HEK293 (cell line): ENCODE results near the gene CATSPERD.

Experiments used
- CTCF ChIA-PET: fragments of 350-600 bp; formaldehyde crosslinking; extraction: SDS; loops from one replicate; lab custom pipeline; 2021; ENCODE audit warnings: antibody characterized with exemption; lab: Yijun Ruan, JAX
- POLR2A ChIA-PET: fragments of 300-600 bp; formaldehyde crosslinking; extraction: SDS; loops from one replicate; lab custom pipeline; 2020; ENCODE audit warnings: antibody characterized with exemption, inconsistent platforms; lab: Yijun Ruan, JAX
- H3K27ac ChIP-seq: fragments of 200-500 bp; sonication (Bioruptor generic); 2 replicates; pipeline ENCODE4 v1.5.1; 2014; ENCODE audit warnings: low read depth, low read length, control low read depth, inconsistent platforms; ENCODE audit errors: extremely low read depth
- H3K36me3 ChIP-seq, 2 experiments: fragments of 200-500 bp in 1 of 2; sonication (Bioruptor generic) in 1 of 2; 1 replicate in 1 of 2; 2 replicates in 1 of 2; pipeline ENCODE4 v1.5.1; 2014 to 2017; ENCODE audit warnings: inconsistent platforms in 2 of 2, low read length in 2 of 2; ENCODE audit not compliant: control insufficient read depth in 2 of 2, insufficient read depth in 1 of 2
- H3K4me1 ChIP-seq: fragments of 200-500 bp; sonication (Bioruptor generic); 2 replicates; pipeline ENCODE4 v1.5.1; 2014; ENCODE audit warnings: mild to moderate bottlenecking, low read length, inconsistent platforms; ENCODE audit not compliant: control insufficient read depth, insufficient read depth
- H3K4me3 ChIP-seq: 2 replicates; pipeline ENCODE4 v1.5.1; 2011; ENCODE audit warnings: low read depth, mild to moderate bottlenecking, control low read depth, low read length, moderate library complexity
- H3K9me3 ChIP-seq: fragments of 200-500 bp; sonication (Bioruptor generic); 2 replicates; pipeline ENCODE4 v1.5.1; 2014; ENCODE audit warnings: low read depth, low read length, inconsistent platforms; ENCODE audit not compliant: control insufficient read depth, insufficient read depth
- GLIS2 ChIP-seq: fragments of 450-650 bp; formaldehyde crosslinking; IDR thresholded peaks from 2 replicates; pipeline ENCODE4 v1.5.1; 2016; ENCODE audit warnings: missing biosample characterization, missing genetic modification characterization
- KLF8 ChIP-seq: fragments of 450-650 bp; formaldehyde crosslinking; IDR thresholded peaks from 2 replicates; pipeline ENCODE4 v1.5.1; 2016; ENCODE audit warnings: missing biosample characterization, missing genetic modification characterization
- OSR2 ChIP-seq: fragments of 450-650 bp; formaldehyde crosslinking; IDR thresholded peaks from 2 replicates; pipeline ENCODE4 v1.5.1; 2016; ENCODE audit warnings: missing biosample characterization, missing genetic modification characterization
- REPIN1 ChIP-seq: fragments of 450-650 bp; formaldehyde crosslinking; IDR thresholded peaks from 2 replicates; pipeline ENCODE4 v1.5.1; 2017; ENCODE audit warnings: missing biosample characterization, missing genetic modification characterization, low read depth
- SCRT1 ChIP-seq: fragments of 450-650 bp; formaldehyde crosslinking; IDR thresholded peaks from 2 replicates; pipeline ENCODE4 v1.5.1; 2016; ENCODE audit warnings: missing biosample characterization, missing genetic modification characterization, borderline replicate concordance
- ZBTB1 ChIP-seq: fragments of 450-650 bp; formaldehyde crosslinking; IDR thresholded peaks from 2 replicates; pipeline ENCODE4 v1.5.1; 2016; ENCODE audit warnings: missing biosample characterization, missing genetic modification characterization
- ZNF121 ChIP-seq: fragments of 450-650 bp; formaldehyde crosslinking; IDR thresholded peaks from 2 replicates; pipeline ENCODE4 v1.5.1; 2016; ENCODE audit warnings: missing biosample characterization, missing genetic modification characterization
- ZNF335 ChIP-seq: fragments of 450-650 bp; formaldehyde crosslinking; conservative IDR thresholded peaks from 2 replicates; pipeline ENCODE4 v1.5.1; 2016; ENCODE audit warnings: missing biosample characterization, missing genetic modification characterization
- ZNF658 ChIP-seq: fragments of 450-650 bp; formaldehyde crosslinking; IDR thresholded peaks from 2 replicates; pipeline ENCODE4; 2016; ENCODE audit warnings: missing biosample characterization, missing genetic modification characterization
- ZNF664 ChIP-seq: fragments of 450-650 bp; formaldehyde crosslinking; IDR thresholded peaks from 2 replicates; pipeline ENCODE4 v1.5.1; 2016; ENCODE audit warnings: missing biosample characterization, missing genetic modification characterization
- TF ChIP-seq, protein P1 (sequence below): fragments of 450-650 bp; formaldehyde crosslinking; IDR thresholded peaks from 2 replicates; pipeline ENCODE4 v1.5.1; 2016; ENCODE audit warnings: missing biosample characterization, missing genetic modification characterization
- TF ChIP-seq, protein P2 (sequence below): fragments of 450-650 bp; formaldehyde crosslinking; IDR thresholded peaks from 2 replicates; pipeline ENCODE4 v1.5.1; 2016; ENCODE audit warnings: missing biosample characterization, missing genetic modification characterization
- TF ChIP-seq, protein P3 (sequence below): fragments of 450-650 bp; formaldehyde crosslinking; conservative IDR thresholded peaks from 2 replicates; pipeline ENCODE4 v1.5.1; 2016; ENCODE audit warnings: low read depth, missing biosample characterization, missing genetic modification characterization
- TF ChIP-seq, protein P4 (sequence below): fragments of 450-650 bp; formaldehyde crosslinking; IDR thresholded peaks from 2 replicates; pipeline ENCODE4 v1.5.1; 2016; ENCODE audit warnings: missing biosample characterization, missing genetic modification characterization
- TF ChIP-seq, protein P5 (sequence below): IDR thresholded peaks from 2 replicates; pipeline ENCODE4 v1.6.1; 2011; ENCODE audit warnings: mild to moderate bottlenecking, low read depth, low read length, borderline replicate concordance

Gene CATSPERD

DNA sequence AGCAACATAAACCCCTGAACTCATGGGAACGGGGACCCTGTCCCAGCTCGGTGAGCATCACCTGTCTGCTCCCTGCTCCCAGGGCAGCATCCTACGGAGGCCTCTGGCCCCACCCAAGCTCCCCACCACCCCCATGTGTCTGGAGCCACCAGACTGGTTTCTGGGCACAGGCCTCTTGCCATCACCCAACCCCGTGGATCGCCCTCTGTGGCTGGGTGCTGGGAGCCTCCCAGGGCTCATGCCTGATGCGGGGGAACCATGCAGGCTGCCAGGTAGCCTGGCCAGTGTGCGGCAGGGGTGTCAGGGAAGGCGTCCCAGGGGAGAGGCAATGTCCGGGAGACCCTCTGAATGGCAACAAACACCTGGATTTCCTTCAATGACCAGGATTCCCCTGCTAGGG, 42.9 kb upstream of the CATSPERD start (continued):
- TF ChIP-seq, protein P1, sequence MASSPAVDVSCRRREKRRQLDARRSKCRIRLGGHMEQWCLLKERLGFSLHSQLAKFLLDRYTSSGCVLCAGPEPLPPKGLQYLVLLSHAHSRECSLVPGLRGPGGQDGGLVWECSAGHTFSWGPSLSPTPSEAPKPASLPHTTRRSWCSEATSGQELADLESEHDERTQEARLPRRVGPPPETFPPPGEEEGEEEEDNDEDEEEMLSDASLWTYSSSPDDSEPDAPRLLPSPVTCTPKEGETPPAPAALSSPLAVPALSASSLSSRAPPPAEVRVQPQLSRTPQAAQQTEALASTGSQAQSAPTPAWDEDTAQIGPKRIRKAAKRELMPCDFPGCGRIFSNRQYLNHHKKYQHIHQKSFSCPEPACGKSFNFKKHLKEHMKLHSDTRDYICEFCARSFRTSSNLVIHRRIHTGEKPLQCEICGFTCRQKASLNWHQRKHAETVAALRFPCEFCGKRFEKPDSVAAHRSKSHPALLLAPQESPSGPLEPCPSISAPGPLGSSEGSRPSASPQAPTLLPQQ, result no peak
- TF ChIP-seq KLF8 (tag by site-specific recombination), result no peak
- TF ChIP-seq, protein P2, sequence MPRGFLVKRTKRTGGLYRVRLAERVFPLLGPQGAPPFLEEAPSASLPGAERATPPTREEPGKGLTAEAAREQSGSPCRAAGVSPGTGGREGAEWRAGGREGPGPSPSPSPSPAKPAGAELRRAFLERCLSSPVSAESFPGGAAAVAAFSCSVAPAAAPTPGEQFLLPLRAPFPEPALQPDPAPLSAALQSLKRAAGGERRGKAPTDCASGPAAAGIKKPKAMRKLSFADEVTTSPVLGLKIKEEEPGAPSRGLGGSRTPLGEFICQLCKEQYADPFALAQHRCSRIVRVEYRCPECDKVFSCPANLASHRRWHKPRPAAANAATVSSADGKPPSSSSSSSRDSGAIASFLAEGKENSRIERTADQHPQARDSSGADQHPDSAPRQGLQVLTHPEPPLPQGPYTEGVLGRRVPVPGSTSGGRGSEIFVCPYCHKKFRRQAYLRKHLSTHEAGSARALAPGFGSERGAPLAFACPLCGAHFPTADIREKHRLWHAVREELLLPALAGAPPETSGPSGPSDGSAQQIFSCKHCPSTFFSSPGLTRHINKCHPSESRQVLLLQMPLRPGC (tag by site-specific recombination), result no peak
- no peak for TF ChIP-seq SCRT1 (tag by site-specific recombination)
- TF ChIP-seq REPIN1 (tag by site-specific recombination), result no peak

DNA sequence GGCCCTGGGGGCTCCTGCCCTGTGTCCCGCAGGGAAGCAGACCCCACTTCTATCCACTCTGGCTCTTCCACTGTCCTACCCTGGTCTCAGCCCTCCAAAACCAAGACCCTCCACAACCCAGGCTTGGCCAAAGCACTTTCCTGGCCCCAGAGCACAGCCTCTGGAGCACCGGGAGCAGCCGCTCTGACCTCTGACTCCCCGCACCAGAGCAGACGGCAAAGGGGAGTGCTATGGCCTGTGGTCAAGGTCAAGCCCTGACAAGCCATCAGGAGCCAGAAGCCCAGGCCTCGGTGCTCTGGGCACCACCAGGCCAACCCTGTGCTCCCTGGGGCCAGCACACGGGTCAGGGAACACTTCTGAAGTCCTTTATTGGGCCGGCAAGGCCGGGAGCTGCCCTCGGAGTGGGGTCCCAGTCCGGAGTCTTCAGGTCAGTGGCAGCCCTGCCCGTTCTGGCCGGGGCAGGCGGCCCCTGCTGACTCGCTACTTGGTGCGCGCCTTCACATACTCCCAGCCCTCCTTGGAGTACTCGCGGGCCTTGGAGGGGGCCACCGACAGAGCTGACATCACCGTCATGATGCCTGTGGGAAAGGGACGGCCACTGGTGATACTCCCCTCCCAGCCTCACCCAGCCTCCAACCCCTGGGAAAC, 42.2 kb upstream of the CATSPERD start:
- Histone ChIP-seq H3K27ac (no peak overlapping the region), H3K36me3 (peaks cover 0 to 6% of the 10 kb centered on the region in 2 experiments; a peak in 2 of 3 replicates), H3K9me3 (no peaks in the 10 kb centered on the region), H3K4me3 (no peak overlapping the region), H3K4me1 (no peaks in the 10 kb centered on the region)
- ChIA-PET CTCF (interaction anchor here (1.0 kb wide), 1 partner anchor 15 kb away, joined by 3 read pairs; no protein-coding TSS in a partner anchor), POLR2A (interaction anchor here (2.8 to 4.1 kb wide), 2 partner anchors 11 to 56 kb away, joined by 12 to 24 read pairs; partner anchors contain the start of genes RPL36, SAFB and SAFB2)
- TF ChIP-seq, protein P3, sequence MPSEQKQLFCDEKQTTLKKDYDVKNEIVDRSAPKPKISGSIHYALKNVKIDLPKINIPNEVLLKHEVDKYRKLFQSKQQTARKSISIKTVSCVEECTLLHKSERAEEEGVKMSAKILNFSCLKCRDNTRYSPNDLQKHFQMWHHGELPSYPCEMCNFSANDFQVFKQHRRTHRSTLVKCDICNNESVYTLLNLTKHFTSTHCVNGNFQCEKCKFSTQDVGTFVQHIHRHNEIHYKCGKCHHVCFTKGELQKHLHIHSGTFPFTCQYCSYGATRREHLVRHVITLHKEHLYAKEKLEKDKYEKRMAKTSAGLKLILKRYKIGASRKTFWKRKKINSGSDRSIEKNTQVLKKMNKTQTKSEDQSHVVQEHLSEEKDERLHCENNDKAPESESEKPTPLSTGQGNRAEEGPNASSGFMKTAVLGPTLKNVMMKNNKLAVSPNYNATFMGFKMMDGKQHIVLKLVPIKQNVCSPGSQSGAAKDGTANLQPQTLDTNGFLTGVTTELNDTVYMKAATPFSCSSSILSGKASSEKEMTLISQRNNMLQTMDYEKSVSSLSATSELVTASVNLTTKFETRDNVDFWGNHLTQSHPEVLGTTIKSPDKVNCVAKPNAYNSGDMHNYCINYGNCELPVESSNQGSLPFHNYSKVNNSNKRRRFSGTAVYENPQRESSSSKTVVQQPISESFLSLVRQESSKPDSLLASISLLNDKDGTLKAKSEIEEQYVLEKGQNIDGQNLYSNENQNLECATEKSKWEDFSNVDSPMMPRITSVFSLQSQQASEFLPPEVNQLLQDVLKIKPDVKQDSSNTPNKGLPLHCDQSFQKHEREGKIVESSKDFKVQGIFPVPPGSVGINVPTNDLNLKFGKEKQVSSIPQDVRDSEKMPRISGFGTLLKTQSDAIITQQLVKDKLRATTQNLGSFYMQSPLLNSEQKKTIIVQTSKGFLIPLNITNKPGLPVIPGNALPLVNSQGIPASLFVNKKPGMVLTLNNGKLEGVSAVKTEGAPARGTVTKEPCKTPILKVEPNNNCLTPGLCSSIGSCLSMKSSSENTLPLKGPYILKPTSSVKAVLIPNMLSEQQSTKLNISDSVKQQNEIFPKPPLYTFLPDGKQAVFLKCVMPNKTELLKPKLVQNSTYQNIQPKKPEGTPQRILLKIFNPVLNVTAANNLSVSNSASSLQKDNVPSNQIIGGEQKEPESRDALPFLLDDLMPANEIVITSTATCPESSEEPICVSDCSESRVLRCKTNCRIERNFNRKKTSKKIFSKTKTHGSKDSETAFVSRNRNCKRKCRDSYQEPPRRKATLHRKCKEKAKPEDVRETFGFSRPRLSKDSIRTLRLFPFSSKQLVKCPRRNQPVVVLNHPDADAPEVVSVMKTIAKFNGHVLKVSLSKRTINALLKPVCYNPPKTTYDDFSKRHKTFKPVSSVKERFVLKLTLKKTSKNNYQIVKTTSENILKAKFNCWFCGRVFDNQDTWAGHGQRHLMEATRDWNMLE, result no peak
- no peak for TF ChIP-seq ZNF335 (tag by site-specific recombination)
- TF ChIP-seq ZNF658, result no peak
- TF ChIP-seq ZNF664 (tag by site-specific recombination), result no peak
- TF ChIP-seq OSR2 (tag by site-specific recombination), result no peak
- TF ChIP-seq SCRT1 (tag by site-specific recombination), result no peak
- no peak for TF ChIP-seq ZBTB1
- TF ChIP-seq ZNF121 (tag by site-specific recombination), result no peak
- no peak for TF ChIP-seq GLIS2 (tag by site-specific recombination)
- TF ChIP-seq, protein P4, sequence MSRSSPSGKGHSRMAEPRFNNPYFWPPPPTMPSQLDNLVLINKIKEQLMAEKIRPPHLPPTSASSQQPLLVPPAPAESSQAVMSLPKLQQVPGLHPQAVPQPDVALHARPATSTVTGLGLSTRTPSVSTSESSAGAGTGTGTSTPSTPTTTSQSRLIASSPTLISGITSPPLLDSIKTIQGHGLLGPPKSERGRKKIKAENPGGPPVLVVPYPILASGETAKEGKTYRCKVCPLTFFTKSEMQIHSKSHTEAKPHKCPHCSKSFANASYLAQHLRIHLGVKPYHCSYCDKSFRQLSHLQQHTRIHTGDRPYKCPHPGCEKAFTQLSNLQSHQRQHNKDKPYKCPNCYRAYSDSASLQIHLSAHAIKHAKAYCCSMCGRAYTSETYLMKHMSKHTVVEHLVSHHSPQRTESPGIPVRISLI (tag by site-specific recombination), result no peak
- TF ChIP-seq, protein P5, sequence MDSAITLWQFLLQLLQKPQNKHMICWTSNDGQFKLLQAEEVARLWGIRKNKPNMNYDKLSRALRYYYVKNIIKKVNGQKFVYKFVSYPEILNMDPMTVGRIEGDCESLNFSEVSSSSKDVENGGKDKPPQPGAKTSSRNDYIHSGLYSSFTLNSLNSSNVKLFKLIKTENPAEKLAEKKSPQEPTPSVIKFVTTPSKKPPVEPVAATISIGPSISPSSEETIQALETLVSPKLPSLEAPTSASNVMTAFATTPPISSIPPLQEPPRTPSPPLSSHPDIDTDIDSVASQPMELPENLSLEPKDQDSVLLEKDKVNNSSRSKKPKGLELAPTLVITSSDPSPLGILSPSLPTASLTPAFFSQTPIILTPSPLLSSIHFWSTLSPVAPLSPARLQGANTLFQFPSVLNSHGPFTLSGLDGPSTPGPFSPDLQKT, result no peak
